A549 (cell line): Measurements from ENCODE around the gene LUZP2. TPM values are rescaled to one million over a fixed set of nuclear protein-coding genes. Genes with fewer than 3 reads are reported as not detected.

Experiments used
- ATAC-seq, 2 experiments: fragments of 200-7000 bp in 1 of 2; fragments of >200 bp in 1 of 2; cut with Nextera tagmentation in 1 of 2; cut with Tn5 transposase in 1 of 2; 3 replicates each; pipeline versions ENCODE4 v1.8.0 to v1.9.1; 2018 to 2020; ENCODE audit warnings: mild to moderate bottlenecking in 1 of 2, moderate library complexity in 1 of 2
- CTCF ChIA-PET: fragments of 300-600 bp; sonication (Branson Sonifier 250); formaldehyde crosslinking; extraction: SDS; loops from one replicate; lab custom pipeline; 2021; ENCODE audit warnings: antibody characterized with exemption, inconsistent platforms; lab: Yijun Ruan, JAX
- POLR2A ChIA-PET: fragments of 350-600 bp; formaldehyde crosslinking; extraction: SDS; loops from one replicate; lab custom pipeline; 2021; ENCODE audit warnings: antibody characterized with exemption, inconsistent platforms; lab: Yijun Ruan, JAX
- DNase-seq, 2 experiments: peaks; one replicate each; pipeline versions ENCODE4 v3.0.0 to v3.0.0-alpha.2; 2011 to 2016; ENCODE audit warnings: low read depth in 1 of 2, low spot score in 1 of 2
- FAIRE-seq: peaks from 2 replicates; lab custom pipeline; 2011; peaks lifted over from hg19 to GRCh38; lab: Jason Lieb, UNC
- H3K27ac ChIP-seq, 2 experiments: fragments of >200 bp; sonication (Bioruptor Twin); formaldehyde crosslinking; 3 replicates each; pipeline ENCODE4 v1.5.1; 2016 to 2017
- H3K4me1 ChIP-seq: fragments of >200 bp; sonication (Bioruptor Twin); formaldehyde crosslinking; 3 replicates; pipeline ENCODE4 v1.6.1; 2016
- H3K4me2 ChIP-seq: fragments of >200 bp; sonication (Bioruptor Twin); formaldehyde crosslinking; 3 replicates; pipeline ENCODE4 v1.6.1; 2016
- H3K4me3 ChIP-seq: fragments of >200 bp; sonication (Bioruptor Twin); formaldehyde crosslinking; 3 replicates; pipeline ENCODE4 v1.5.1; 2016
- H3K9me3 ChIP-seq: fragments of >200 bp; sonication (Bioruptor Twin); formaldehyde crosslinking; 3 replicates; pipeline ENCODE4 v1.6.1; 2016
- BHLHE40 ChIP-seq: IDR thresholded peaks from 2 replicates; pipeline ENCODE4 v1.6.1; 2012; ENCODE audit warnings: low read depth, low read length, inconsistent platforms
- CBX2 ChIP-seq: fragments of 200-600 bp; sonication (generic); IDR thresholded peaks from 2 replicates; pipeline ENCODE4 v1.6.1; 2016; ENCODE audit warnings: low read depth, mild to moderate bottlenecking, borderline replicate concordance
- CEBPB ChIP-seq, 2 experiments: fragments of >200 bp in 1 of 2; sonication (Bioruptor Twin) in 1 of 2; formaldehyde crosslinking in 1 of 2; IDR thresholded peaks; 2 replicates each; pipeline ENCODE4 v1.6.1; 2012 to 2016
- FOSL2 ChIP-seq, 2 experiments: fragments of 450-650 bp in 1 of 2; fragments of >200 bp in 1 of 2; sonication (Bioruptor Twin) in 1 of 2; formaldehyde crosslinking; IDR thresholded peaks; 2 replicates each; pipeline versions ENCODE4 v1.5.0 to v1.6.1; 2016 to 2020; ENCODE audit warnings: mild to moderate bottlenecking in 1 of 2, moderate library complexity in 1 of 2
- GATA3 ChIP-seq: IDR thresholded peaks from 2 replicates; pipeline ENCODE4 v1.6.1; 2012; ENCODE audit warnings: borderline replicate concordance
- HOXA7 ChIP-seq: fragments of 250-450 bp; sonication (Bioruptor Pico); IDR thresholded peaks from 2 replicates; pipeline ENCODE4 v1.5.0; 2020; ENCODE audit warnings: mild to moderate bottlenecking, moderate library complexity
- HOXB5 ChIP-seq: fragments of 250-450 bp; sonication (Bioruptor Pico); IDR thresholded peaks from 2 replicates; pipeline ENCODE4 v1.5.0; 2020; ENCODE audit warnings: mild to moderate bottlenecking, moderate library complexity
- JUN ChIP-seq, 2 experiments: fragments of >200 bp; sonication (Bioruptor Twin); formaldehyde crosslinking; IDR thresholded peaks; 2 replicates in 1 of 2; 3 replicates in 1 of 2; pipeline ENCODE4 v1.6.1; 2016 to 2017
- JUNB ChIP-seq: fragments of >200 bp; sonication (Bioruptor Twin); formaldehyde crosslinking; IDR thresholded peaks from 2 replicates; pipeline ENCODE4 v1.6.1; 2016
- KDM1A ChIP-seq: fragments of 200-600 bp; sonication (generic); IDR thresholded peaks from 2 replicates; pipeline ENCODE4 v1.6.1; 2016; ENCODE audit warnings: low read depth, mild to moderate bottlenecking
- KDM5A ChIP-seq: fragments of 200-600 bp; sonication (generic); IDR thresholded peaks from 2 replicates; pipeline ENCODE4 v1.6.1; 2016; ENCODE audit warnings: antibody characterized with exemption, mild to moderate bottlenecking
- MAFK ChIP-seq: fragments of 450-650 bp; IDR thresholded peaks from 2 replicates; pipeline ENCODE4 v1.6.1; 2014; ENCODE audit not compliant: partially characterized antibody
- NFE2L2 ChIP-seq: fragments of 150-350 bp; conservative IDR thresholded peaks from 2 replicates; pipeline ENCODE4 v1.6.1; 2014; ENCODE audit warnings: low read length
- NPAS2 ChIP-seq: fragments of 250-450 bp; sonication (Bioruptor Pico); IDR thresholded peaks from 2 replicates; pipeline ENCODE4 v1.8.0; 2022; ENCODE audit warnings: mild to moderate bottlenecking, moderate library complexity, borderline replicate concordance
- NR3C1 ChIP-seq: fragments of >200 bp; sonication (Bioruptor Twin); formaldehyde crosslinking; IDR thresholded peaks from 3 replicates; pipeline ENCODE4 v1.6.1; 2017
- RAD21 ChIP-seq, 2 experiments: fragments of >200 bp in 1 of 2; sonication (Bioruptor Twin) in 1 of 2; formaldehyde crosslinking in 1 of 2; IDR thresholded peaks in 1 of 2; conservative IDR thresholded peaks in 1 of 2; 2 replicates in 1 of 2; 3 replicates in 1 of 2; pipeline ENCODE4 v1.6.1; 2012 to 2018; ENCODE audit warnings: inconsistent platforms in 1 of 2
- RFX5 ChIP-seq: fragments of 450-650 bp; IDR thresholded peaks from 2 replicates; pipeline ENCODE4 v1.7.1; 2014; ENCODE audit warnings: antibody characterized with exemption, mild to moderate bottlenecking, moderate library complexity
- RNF2 ChIP-seq: fragments of 200-600 bp; sonication (generic); IDR thresholded peaks from 2 replicates; pipeline ENCODE4 v1.6.1; 2016; ENCODE audit warnings: low read depth, mild to moderate bottlenecking, antibody characterized with exemption, moderate library complexity, borderline replicate concordance
- SMC3 ChIP-seq: fragments of >200 bp; sonication (Bioruptor Twin); formaldehyde crosslinking; IDR thresholded peaks from 3 replicates; pipeline ENCODE4 v1.6.1; 2018; ENCODE audit warnings: inconsistent platforms
- TFCP2L1 ChIP-seq: fragments of 250-450 bp; sonication (Bioruptor Pico); IDR thresholded peaks from 2 replicates; pipeline ENCODE4 v1.5.0; 2021; ENCODE audit warnings: mild to moderate bottlenecking
- TP53 ChIP-seq: fragments of 250-450 bp; sonication (Bioruptor Pico); IDR thresholded peaks from 2 replicates; pipeline ENCODE4 v1.5.0; 2021; ENCODE audit warnings: mild to moderate bottlenecking, moderate library complexity
- ZC3H11A ChIP-seq: fragments of 450-650 bp; IDR thresholded peaks from 2 replicates; pipeline ENCODE4 v1.6.1; 2014; ENCODE audit warnings: antibody characterized with exemption, mild to moderate bottlenecking
- ZNF302 ChIP-seq: fragments of 250-450 bp; sonication (Bioruptor Pico); IDR thresholded peaks from 2 replicates; pipeline ENCODE4 v1.9.0; 2021; ENCODE audit warnings: inconsistent platforms, mild to moderate bottlenecking, moderate library complexity
- WGBS: methylation state at CpG from one replicate; pipeline ENCODE4 v1.1.6; 2017; ENCODE audit errors: missing lambda C conversion rate; 5-methylcytosine and 5-hydroxymethylcytosine counted together
- polyA plus RNA-seq, 4 experiments: library from polyadenylated mRNA; depleted of rRNA in 3 of 4; stranded (reverse); fragments of >200 nt; fragmentation: RNase III in 1 of 4; extraction: RNeasy Plus Mini Kit Qiagen cat#74134 plus additional on column Dnase treatment in 1 of 4; gene quantifications; 2 replicates in 3 of 4; 3 replicates in 1 of 4; pipeline ENCODE4 v1.2.3, GENCODE V29; 2011 to 2017
- TF ChIP-seq, protein P1 (sequence below): IDR thresholded peaks from 2 replicates; pipeline ENCODE4 v1.6.1; 2012
- TF ChIP-seq, protein P2 (sequence below): IDR thresholded peaks from 2 replicates; pipeline ENCODE4 v1.6.1; 2012; ENCODE audit warnings: low read depth, borderline replicate concordance
- TF ChIP-seq, protein P3 (sequence below): fragments of >200 bp; sonication (Bioruptor Twin); formaldehyde crosslinking; IDR thresholded peaks from 2 replicates; pipeline ENCODE4 v1.6.1; 2016
- TF ChIP-seq, protein P4 (sequence below): fragments of >200 bp; sonication (Bioruptor Twin); formaldehyde crosslinking; IDR thresholded peaks from 3 replicates; pipeline ENCODE4 v1.5.1; 2016
- TF ChIP-seq, protein P5 (sequence below): fragments of 150-350 bp; IDR thresholded peaks from 2 replicates; pipeline ENCODE4 v1.6.1; 2014; ENCODE audit warnings: low read depth, mild to moderate bottlenecking, low read length
- TF ChIP-seq, protein P6 (sequence below): IDR thresholded peaks from 2 replicates; pipeline ENCODE4 v1.6.1; 2012
- TF ChIP-seq, protein P7 (sequence below): fragments of >200 bp; sonication (Bioruptor Twin); formaldehyde crosslinking; IDR thresholded peaks from 3 replicates; pipeline ENCODE4 v1.6.1; 2016

Gene LUZP2
- polyA plus RNA-seq, 2 of the 4 experiments (the other 2 are of a cell fraction), result not detected

DNA sequence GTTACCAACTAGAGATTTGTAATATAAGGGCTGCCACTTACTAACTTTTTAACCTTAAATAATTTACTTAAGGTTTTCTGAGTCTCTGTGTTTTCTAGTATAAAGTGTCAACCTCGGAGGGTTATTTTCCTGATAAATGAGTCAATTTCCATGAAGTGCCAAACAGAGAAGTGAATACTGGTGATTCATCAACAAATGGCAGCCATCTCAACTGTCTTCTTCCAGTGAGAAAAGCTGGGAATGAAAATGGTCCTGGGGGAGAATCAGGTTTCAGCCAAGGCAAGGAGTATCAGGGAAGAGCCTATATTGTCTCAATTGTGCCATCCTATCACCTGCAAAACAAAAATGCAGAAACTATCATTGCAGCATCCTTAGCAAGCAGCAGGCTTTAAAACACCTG is 129.1 kb downstream of the LUZP2 start:
- Histone ChIP-seq H3K4me2 (no peak overlapping the region), H3K4me3 (no peak overlapping the region), H3K4me1 (no peaks in the 10 kb centered on the region), H3K27ac (no peak overlapping the region), H3K9me3 (no peaks in the 10 kb centered on the region)
- TF ChIP-seq RNF2 (no peak), KDM5A (no peak), JUNB (no peak), HOXA7 (CRISPR knock-in tag) (no peak), NPAS2 (CRISPR knock-in tag) (no peak), JUN (IDR thresholded peaks at IDR 0.05) (no peak), RFX5 (no peak), CBX2 (no peak), FOSL2 (IDR thresholded peaks at IDR 0.05) (no peak), FOSL2 (CRISPR knock-in tag; IDR thresholded peaks at IDR 0.05) (no peak), NR3C1 (no peak), GATA3 (no peak), TFCP2L1 (CRISPR knock-in tag) (no peak), SMC3 (no peak), TP53 (CRISPR knock-in tag) (no peak), MAFK (no peak)
- TF ChIP-seq, protein P1, sequence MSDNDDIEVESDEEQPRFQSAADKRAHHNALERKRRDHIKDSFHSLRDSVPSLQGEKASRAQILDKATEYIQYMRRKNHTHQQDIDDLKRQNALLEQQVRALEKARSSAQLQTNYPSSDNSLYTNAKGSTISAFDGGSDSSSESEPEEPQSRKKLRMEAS, result no peak
- TF ChIP-seq, protein P2, sequence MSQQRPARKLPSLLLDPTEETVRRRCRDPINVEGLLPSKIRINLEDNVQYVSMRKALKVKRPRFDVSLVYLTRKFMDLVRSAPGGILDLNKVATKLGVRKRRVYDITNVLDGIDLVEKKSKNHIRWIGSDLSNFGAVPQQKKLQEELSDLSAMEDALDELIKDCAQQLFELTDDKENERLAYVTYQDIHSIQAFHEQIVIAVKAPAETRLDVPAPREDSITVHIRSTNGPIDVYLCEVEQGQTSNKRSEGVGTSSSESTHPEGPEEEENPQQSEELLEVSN, result no peak
- TF ChIP-seq, protein P3, sequence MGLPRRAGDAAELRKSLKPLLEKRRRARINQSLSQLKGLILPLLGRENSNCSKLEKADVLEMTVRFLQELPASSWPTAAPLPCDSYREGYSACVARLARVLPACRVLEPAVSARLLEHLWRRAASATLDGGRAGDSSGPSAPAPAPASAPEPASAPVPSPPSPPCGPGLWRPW, result no peak
- TF ChIP-seq, protein P4, sequence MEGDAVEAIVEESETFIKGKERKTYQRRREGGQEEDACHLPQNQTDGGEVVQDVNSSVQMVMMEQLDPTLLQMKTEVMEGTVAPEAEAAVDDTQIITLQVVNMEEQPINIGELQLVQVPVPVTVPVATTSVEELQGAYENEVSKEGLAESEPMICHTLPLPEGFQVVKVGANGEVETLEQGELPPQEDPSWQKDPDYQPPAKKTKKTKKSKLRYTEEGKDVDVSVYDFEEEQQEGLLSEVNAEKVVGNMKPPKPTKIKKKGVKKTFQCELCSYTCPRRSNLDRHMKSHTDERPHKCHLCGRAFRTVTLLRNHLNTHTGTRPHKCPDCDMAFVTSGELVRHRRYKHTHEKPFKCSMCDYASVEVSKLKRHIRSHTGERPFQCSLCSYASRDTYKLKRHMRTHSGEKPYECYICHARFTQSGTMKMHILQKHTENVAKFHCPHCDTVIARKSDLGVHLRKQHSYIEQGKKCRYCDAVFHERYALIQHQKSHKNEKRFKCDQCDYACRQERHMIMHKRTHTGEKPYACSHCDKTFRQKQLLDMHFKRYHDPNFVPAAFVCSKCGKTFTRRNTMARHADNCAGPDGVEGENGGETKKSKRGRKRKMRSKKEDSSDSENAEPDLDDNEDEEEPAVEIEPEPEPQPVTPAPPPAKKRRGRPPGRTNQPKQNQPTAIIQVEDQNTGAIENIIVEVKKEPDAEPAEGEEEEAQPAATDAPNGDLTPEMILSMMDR, result no peak
- FAIRE-seq, result no peak
- DNase-seq, result no peak
- no peak for ATAC-seq
- CTCF ChIA-PET, result no interaction called here
- 0% methylated on average over 1 of the region's 1 CpG for WGBS
- POLR2A ChIA-PET, result no interaction called here

DNA sequence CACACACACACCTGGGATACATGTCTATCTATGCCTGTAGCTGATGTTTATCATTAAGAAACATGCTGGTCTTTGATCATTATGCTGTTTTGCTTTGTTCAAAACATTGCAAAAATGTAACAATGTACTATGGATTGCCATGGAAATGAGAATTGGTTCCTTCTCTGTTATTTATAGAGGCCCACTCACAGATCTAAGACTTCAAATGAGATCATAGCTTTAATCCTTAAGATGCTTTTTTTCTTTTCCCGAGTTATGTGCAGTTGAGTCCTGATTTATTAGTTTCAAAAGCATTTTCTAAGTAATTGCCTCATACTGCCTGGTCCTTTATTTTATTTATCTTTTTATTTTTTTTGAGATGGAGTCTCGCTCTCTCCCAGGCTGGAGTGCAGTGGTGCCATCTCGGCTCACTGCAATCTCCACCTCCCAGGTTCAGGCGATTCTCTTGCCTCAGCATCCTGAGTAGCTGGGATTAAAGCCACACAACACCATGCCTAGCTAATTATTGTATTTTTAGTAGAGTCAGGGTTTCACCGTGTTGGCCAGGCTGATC is 131.4 kb downstream of the LUZP2 start:
- no peak overlapping the region for H3K4me2 ChIP-seq
- TF ChIP-seq SMC3 (no peak), ZNF302 (CRISPR knock-in tag) (no peak), CEBPB (IDR thresholded peaks at IDR 0.05) (no peak), NFE2L2 (no peak), GATA3 (no peak), FOSL2 (IDR thresholded peaks at IDR 0.05) (no peak), FOSL2 (CRISPR knock-in tag; IDR thresholded peaks at IDR 0.05) (no peak), KDM5A (no peak), BHLHE40 (no peak), ZC3H11A (no peak), MAFK (no peak), RAD21 (conservative IDR thresholded peaks at IDR 0.05 in 1 of 2, IDR thresholded peaks at IDR 0.05 in 1 of 2) (no peak), HOXB5 (CRISPR knock-in tag) (no peak), JUN (IDR thresholded peaks at IDR 0.05) (no peak), KDM1A (no peak)
- TF ChIP-seq, protein P5, sequence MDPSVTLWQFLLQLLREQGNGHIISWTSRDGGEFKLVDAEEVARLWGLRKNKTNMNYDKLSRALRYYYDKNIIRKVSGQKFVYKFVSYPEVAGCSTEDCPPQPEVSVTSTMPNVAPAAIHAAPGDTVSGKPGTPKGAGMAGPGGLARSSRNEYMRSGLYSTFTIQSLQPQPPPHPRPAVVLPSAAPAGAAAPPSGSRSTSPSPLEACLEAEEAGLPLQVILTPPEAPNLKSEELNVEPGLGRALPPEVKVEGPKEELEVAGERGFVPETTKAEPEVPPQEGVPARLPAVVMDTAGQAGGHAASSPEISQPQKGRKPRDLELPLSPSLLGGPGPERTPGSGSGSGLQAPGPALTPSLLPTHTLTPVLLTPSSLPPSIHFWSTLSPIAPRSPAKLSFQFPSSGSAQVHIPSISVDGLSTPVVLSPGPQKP, result no peak
- TF ChIP-seq, protein P6, sequence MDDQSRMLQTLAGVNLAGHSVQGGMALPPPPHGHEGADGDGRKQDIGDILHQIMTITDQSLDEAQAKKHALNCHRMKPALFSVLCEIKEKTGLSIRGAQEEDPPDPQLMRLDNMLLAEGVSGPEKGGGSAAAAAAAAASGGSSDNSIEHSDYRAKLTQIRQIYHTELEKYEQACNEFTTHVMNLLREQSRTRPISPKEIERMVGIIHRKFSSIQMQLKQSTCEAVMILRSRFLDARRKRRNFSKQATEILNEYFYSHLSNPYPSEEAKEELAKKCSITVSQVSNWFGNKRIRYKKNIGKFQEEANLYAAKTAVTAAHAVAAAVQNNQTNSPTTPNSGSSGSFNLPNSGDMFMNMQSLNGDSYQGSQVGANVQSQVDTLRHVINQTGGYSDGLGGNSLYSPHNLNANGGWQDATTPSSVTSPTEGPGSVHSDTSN, result no peak
- TF ChIP-seq, protein P7, sequence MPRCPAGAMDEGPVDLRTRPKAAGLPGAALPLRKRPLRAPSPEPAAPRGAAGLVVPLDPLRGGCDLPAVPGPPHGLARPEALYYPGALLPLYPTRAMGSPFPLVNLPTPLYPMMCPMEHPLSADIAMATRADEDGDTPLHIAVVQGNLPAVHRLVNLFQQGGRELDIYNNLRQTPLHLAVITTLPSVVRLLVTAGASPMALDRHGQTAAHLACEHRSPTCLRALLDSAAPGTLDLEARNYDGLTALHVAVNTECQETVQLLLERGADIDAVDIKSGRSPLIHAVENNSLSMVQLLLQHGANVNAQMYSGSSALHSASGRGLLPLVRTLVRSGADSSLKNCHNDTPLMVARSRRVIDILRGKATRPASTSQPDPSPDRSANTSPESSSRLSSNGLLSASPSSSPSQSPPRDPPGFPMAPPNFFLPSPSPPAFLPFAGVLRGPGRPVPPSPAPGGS, result no peak
- TF ChIP-seq, all 56 proteins: peak for 0
- ChIA-PET POLR2A (no interaction called here), CTCF (interaction anchor here (1.0 kb wide), 1 partner anchor 10 kb away, joined by 3 read pairs; no protein-coding TSS in a partner anchor)
- H3K9me3 ChIP-seq, result no peaks in the 10 kb centered on the region
- WGBS, result 38% methylated on average over 5 of the region's 5 CpGs
- H3K4me3 ChIP-seq, result no peak overlapping the region
- H3K27ac ChIP-seq, result no peak overlapping the region
- DNase-seq, result no peak
- FAIRE-seq, result no peak
- ATAC-seq, result no peak
- H3K4me1 ChIP-seq, result no peaks in the 10 kb centered on the region
